ENCODE measurements around the gene WWP2.
"Not testable (repeated sequence)": the region's sequence is repeated elsewhere in the genome, so short reads cannot be mapped to it uniquely, and the experiment has no call there.

Gene WWP2

GRCh38 chr16:69791391-69791847, 29.3 kb downstream of the WWP2 start:
- in situ Hi-C loops (cut with HindIII; ENCODE audit: low sequenced_read_pairs): not testable (repeated sequence)

GRCh38 chr16:69793526-69793925, 31.4 kb downstream of the WWP2 start:
- in situ Hi-C loops (cut with HindIII; ENCODE audit: low sequenced_read_pairs): no loop called here

GRCh38 chr16:69794486-69794885, 32.4 kb downstream of the WWP2 start:
- in situ Hi-C loops (cut with HindIII; ENCODE audit: low sequenced_read_pairs): no loop called here

GRCh38 chr16:69796285-69797118, 34.4 kb downstream of the WWP2 start:
- in situ Hi-C loops (cut with HindIII; ENCODE audit: low sequenced_read_pairs): no loop called here

- in situ Hi-C loops (cut with HindIII; ENCODE audit: low sequenced_read_pairs): no loop called here
Measured at GRCh38 chr16:69798466-69798865, 36.3 kb downstream of the WWP2 start.

GRCh38 chr16:69799611-69800031, 37.5 kb downstream of the WWP2 start:
- in situ Hi-C loops (cut with HindIII; ENCODE audit: low sequenced_read_pairs): no loop called here

GRCh38 chr16:69804297-69804696, 42.2 kb downstream of the WWP2 start:
- in situ Hi-C loops (cut with HindIII; ENCODE audit: low sequenced_read_pairs): no loop called here

GRCh38 chr16:69806776-69807175, 44.6 kb downstream of the WWP2 start:
- in situ Hi-C loops (cut with HindIII; ENCODE audit: low sequenced_read_pairs): not testable (repeated sequence)

GRCh38 chr16:69812688-69813014, 50.5 kb downstream of the WWP2 start:
- in situ Hi-C loops (cut with HindIII; ENCODE audit: low sequenced_read_pairs): loop anchor here (5.0 kb wide), 1 partner anchor 90 kb away; no protein-coding TSS in a partner anchor

GRCh38 chr16:69814078-69814477, 51.9 kb downstream of the WWP2 start:
- in situ Hi-C loops (cut with HindIII; ENCODE audit: low sequenced_read_pairs): loop anchor here (5.0 kb wide), 1 partner anchor 88 kb away; no protein-coding TSS in a partner anchor

- in situ Hi-C loops (cut with HindIII; ENCODE audit: low sequenced_read_pairs): loop anchor here (5.0 kb wide), 1 partner anchor 88 kb away; no protein-coding TSS in a partner anchor
Measured at GRCh38 chr16:69814561-69814960, 52.4 kb downstream of the WWP2 start.

- in situ Hi-C loops (cut with HindIII; ENCODE audit: low sequenced_read_pairs): not testable (repeated sequence)
Measured at GRCh38 chr16:69815216-69815883, 53.2 kb downstream of the WWP2 start.

GRCh38 chr16:69816996-69817395, 54.9 kb downstream of the WWP2 start:
- in situ Hi-C loops (cut with HindIII; ENCODE audit: low sequenced_read_pairs): no loop called here

GRCh38 chr16:69818891-69819545, 56.9 kb downstream of the WWP2 start:
- in situ Hi-C loops (cut with HindIII; ENCODE audit: low sequenced_read_pairs): no loop called here

- in situ Hi-C loops (cut with HindIII; ENCODE audit: low sequenced_read_pairs): no loop called here
Measured at GRCh38 chr16:69820926-69821541, 58.9 kb downstream of the WWP2 start.

GRCh38 chr16:69821844-69822173, 59.7 kb downstream of the WWP2 start:
- in situ Hi-C loops (cut with HindIII; ENCODE audit: low sequenced_read_pairs): no loop called here

- in situ Hi-C loops (cut with HindIII; ENCODE audit: low sequenced_read_pairs): no loop called here
Measured at GRCh38 chr16:69822174-69822935, 60.2 kb downstream of the WWP2 start.

GRCh38 chr16:69823831-69824563, 61.9 kb downstream of the WWP2 start:
- in situ Hi-C loops (cut with HindIII; ENCODE audit: low sequenced_read_pairs): no loop called here

- in situ Hi-C loops (cut with HindIII; ENCODE audit: low sequenced_read_pairs): not testable (repeated sequence)
Measured at GRCh38 chr16:69824564-69825142, 62.5 kb downstream of the WWP2 start.

Measured in endothelial cell of hepatic sinusoid (primary cell).